Epidermal melanocyte (primary cell): ENCODE measurements around the gene DHX8.

Experiments
- DNase-seq: peaks from one replicate; pipeline ENCODE4 v3.0.0; 2011; ENCODE audit warnings: low spot score; ENCODE audit not compliant: insufficient read length

The DHX8 gene

GRCh38 chr17:43546319-43547188, 62.8 kb downstream of the DHX8 start, which contains the start of gene ETV4:
Gene ETV4 (minus strand): TSS chr17:43546340. CDS start chr17:43545617, 723 bp downstream.
- DNase-seq, result peak; percentile 99

- DNase-seq, result no peak
These were observed 63.4 kb downstream of the DHX8 start for GRCh38 chr17:43547189-43547550.

- DNase-seq, result no peak
These were observed 64.0 kb downstream of the DHX8 start for GRCh38 chr17:43547659-43548256.

GRCh38 chr17:43548689-43549379, 65.1 kb downstream of the DHX8 start:
- DNase-seq, result no peak

- DNase-seq, result no peak
These were observed 65.7 kb downstream of the DHX8 start for GRCh38 chr17:43549496-43549895.

GRCh38 chr17:43550754-43551153, 67.0 kb downstream of the DHX8 start:
- no peak for DNase-seq

- DNase-seq, result no peak
These were observed 68.6 kb downstream of the DHX8 start for GRCh38 chr17:43552229-43552837.

GRCh38 chr17:43553573-43553972, 69.8 kb downstream of the DHX8 start:
- DNase-seq, result no peak

- DNase-seq, result no peak
These were observed 71.1 kb downstream of the DHX8 start for GRCh38 chr17:43554857-43555256.

- DNase-seq, result peak; percentile 68
These were observed 72.5 kb downstream of the DHX8 start for GRCh38 chr17:43556292-43556691.

- DNase-seq, result no peak
These were observed 75.0 kb downstream of the DHX8 start for GRCh38 chr17:43558805-43559160.

GRCh38 chr17:43559161-43559816, 75.5 kb downstream of the DHX8 start:
- no peak for DNase-seq

- DNase-seq, result no peak
These were observed 77.0 kb downstream of the DHX8 start for GRCh38 chr17:43560461-43561427.

GRCh38 chr17:43562679-43563599, 79.2 kb downstream of the DHX8 start:
- DNase-seq, result no peak

- no peak for DNase-seq
These were observed 80.1 kb downstream of the DHX8 start for GRCh38 chr17:43563600-43564594.

GRCh38 chr17:43568506-43569082, 84.8 kb downstream of the DHX8 start:
- DNase-seq, result no peak

GRCh38 chr17:43570518-43570928, 86.7 kb downstream of the DHX8 start:
- DNase-seq, result no peak
